Measurements from ENCODE around the gene RASGRF1.
"Not testable (repeated sequence)": the region's sequence is repeated elsewhere in the genome, so short reads cannot be mapped to it uniquely, and the experiment has no call there.

The RASGRF1 gene

GRCh38 chr15:79090487-79091203 lies at the start of gene RASGRF1:
RASGRF1 (minus strand) TSS chr15:79090780; CDS start chr15:79090498, 282 bp downstream.
- DNase-seq: no peak

- no peak for DNase-seq
Measured at GRCh38 chr15:79136434-79137046, 46.0 kb upstream of the RASGRF1 start.

GRCh38 chr15:79133309-79133708 lies 42.7 kb upstream of the RASGRF1 start:
- DNase-seq: no peak

- no peak for DNase-seq
Measured at GRCh38 chr15:79132770-79133169, 42.2 kb upstream of the RASGRF1 start.

- DNase-seq: no peak
Measured at GRCh38 chr15:79132361-79132760, 41.8 kb upstream of the RASGRF1 start.

GRCh38 chr15:79130535-79131130 lies 40.1 kb upstream of the RASGRF1 start:
- DNase-seq: no peak

- no peak for DNase-seq
Measured at GRCh38 chr15:79129235-79129634, 38.7 kb upstream of the RASGRF1 start.

- no peak for DNase-seq
Measured at GRCh38 chr15:79128556-79128955, 38.0 kb upstream of the RASGRF1 start.

GRCh38 chr15:79124388-79124787 lies 33.8 kb upstream of the RASGRF1 start:
- no peak for DNase-seq

- DNase-seq: no peak
Measured at GRCh38 chr15:79122991-79123390, 32.4 kb upstream of the RASGRF1 start.

GRCh38 chr15:79122391-79122790 lies 31.8 kb upstream of the RASGRF1 start:
- no peak for DNase-seq

GRCh38 chr15:79121571-79121970 lies 31.0 kb upstream of the RASGRF1 start:
- DNase-seq: no peak

GRCh38 chr15:79117442-79118204 lies 27.0 kb upstream of the RASGRF1 start:
- no peak for DNase-seq

- DNase-seq: no peak
Measured at GRCh38 chr15:79116771-79117170, 26.2 kb upstream of the RASGRF1 start.

GRCh38 chr15:79115986-79116665 lies 25.5 kb upstream of the RASGRF1 start:
- no peak for DNase-seq

GRCh38 chr15:79113831-79114230 lies 23.3 kb upstream of the RASGRF1 start:
- DNase-seq: no peak

- not testable (repeated sequence) for DNase-seq
Measured at GRCh38 chr15:79111404-79111803, 20.8 kb upstream of the RASGRF1 start.

GRCh38 chr15:79105141-79105540 lies 14.6 kb upstream of the RASGRF1 start:
- DNase-seq: no peak

- no peak for DNase-seq
Measured at GRCh38 chr15:79102595-79102994, 12.0 kb upstream of the RASGRF1 start.

- DNase-seq: no peak
Measured at GRCh38 chr15:79101866-79102581, 11.4 kb upstream of the RASGRF1 start.

GRCh38 chr15:79099692-79100091 lies 9.1 kb upstream of the RASGRF1 start:
- no peak for DNase-seq

GRCh38 chr15:79094611-79095021 lies 4.0 kb upstream of the RASGRF1 start:
- no peak for DNase-seq
